Dermis blood vessel endothelial cell (primary cell): ENCODE measurements around the gene DLGAP1. TPM values are rescaled to one million over a fixed set of nuclear protein-coding genes. Genes with fewer than 3 reads are reported as not detected.

Experiments
- DNase-seq: peaks from one replicate; pipeline ENCODE4 v3.0.0; 2010
- total RNA-seq: library from RNA; depleted of rRNA; stranded (reverse); fragments of >200 nt; gene quantifications from 2 replicates; pipeline ENCODE4 v1.2.3, GENCODE V29; 2014

The DLGAP1 gene
- total RNA-seq, 1 donor from 2014 or later = 0.17 TPM

- no peak for DNase-seq
Observed at GRCh38 chr18:3524706-3525105, 930.4 kb downstream of the DLGAP1 start.

- no peak for DNase-seq
Observed at GRCh38 chr18:3520230-3521085, 934.6 kb downstream of the DLGAP1 start.

- DNase-seq = no peak
Observed at GRCh38 chr18:3514312-3515216, 940.5 kb downstream of the DLGAP1 start.

DNA sequence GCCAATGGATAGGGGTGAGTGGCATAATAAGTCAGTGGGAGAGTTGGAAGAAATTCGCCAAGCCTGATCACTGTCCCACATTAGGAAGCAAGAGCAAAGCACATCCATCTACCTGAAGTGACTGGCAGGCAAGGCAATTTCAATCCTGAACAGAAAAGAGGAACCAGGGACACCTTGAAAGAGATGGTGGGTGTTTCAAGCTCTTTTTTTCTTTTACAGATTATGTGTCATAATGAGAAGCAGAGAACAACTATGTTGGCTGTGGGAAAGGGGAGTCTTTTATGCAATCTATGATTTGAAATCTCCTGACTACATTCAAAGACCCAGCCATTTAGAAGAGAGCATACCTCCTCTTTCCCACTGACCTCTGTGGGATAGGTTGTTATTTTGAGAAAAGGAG is 941.6 kb downstream of the DLGAP1 start:
- no peak for DNase-seq

DNA sequence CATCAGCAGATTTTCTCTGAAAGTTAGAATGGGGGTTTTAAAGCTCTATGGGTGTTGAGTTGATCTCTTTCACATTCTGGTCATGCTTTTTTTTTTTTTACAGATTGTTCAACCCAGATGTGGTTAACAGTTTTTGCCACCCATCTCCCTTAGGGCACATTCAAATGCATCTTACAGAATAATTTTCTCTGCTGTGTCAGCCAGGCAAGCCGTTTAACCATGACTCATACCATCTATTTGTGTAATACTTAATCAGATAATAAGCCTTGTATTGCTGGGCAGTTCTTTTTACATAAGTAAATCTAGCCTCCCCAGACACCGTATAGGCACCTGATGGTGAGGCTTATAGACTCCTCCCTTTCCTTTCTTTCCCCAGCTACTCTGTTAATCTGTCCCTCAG is 943.1 kb downstream of the DLGAP1 start:
- DNase-seq = peak; percentile 23

GRCh38 chr18:3510896-3511295 is 944.2 kb downstream of the DLGAP1 start:
- no peak for DNase-seq

GRCh38 chr18:3510024-3510423 is 945.1 kb downstream of the DLGAP1 start:
- DNase-seq = no peak

- DNase-seq = no peak
Observed at GRCh38 chr18:3508576-3509549, 946.2 kb downstream of the DLGAP1 start.

- no peak for DNase-seq
Observed at GRCh38 chr18:3504637-3505036, 950.5 kb downstream of the DLGAP1 start.

DNA sequence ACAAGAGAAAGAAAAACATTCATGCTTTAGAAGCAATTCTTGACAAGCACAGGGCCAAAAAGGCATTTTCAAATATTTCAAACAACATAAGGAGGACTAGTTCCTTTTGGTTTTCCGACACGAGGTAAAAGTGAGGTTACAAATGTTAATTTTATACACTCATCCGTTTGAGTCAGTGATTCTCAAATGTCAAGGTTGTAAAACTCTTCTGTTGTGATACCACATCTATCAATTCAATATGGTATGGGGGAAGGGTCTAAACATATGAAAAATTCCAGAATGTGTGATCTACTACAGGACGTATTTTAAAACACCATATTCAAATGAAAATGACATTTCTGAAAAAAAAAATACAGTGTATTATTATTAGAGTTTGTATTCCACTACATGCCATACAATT is 952.5 kb downstream of the DLGAP1 start:
- DNase-seq = no peak

DNA sequence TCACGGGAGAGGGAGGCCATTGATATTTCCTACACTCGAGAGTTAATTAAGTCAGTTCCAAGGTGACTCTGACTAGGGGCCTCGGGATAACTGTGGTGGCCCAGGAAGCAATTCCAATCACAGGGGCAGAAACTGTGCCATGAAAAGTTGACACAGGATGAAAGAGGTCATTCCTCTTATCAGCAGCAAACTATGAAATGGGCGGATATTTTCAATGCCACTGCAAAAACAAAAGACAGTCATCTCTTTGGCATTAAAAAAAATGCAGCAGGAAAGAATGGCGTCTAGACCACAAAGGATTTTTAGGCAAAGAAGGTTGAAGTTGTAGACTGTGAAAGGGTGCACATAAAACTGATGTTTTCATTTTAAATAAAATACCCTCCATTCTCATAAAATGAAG is 955.1 kb downstream of the DLGAP1 start:
- peak; percentile 7 for DNase-seq

- DNase-seq = peak; percentile 23
Observed at GRCh38 chr18:3499501-3499900, 955.6 kb downstream of the DLGAP1 start.

DNA sequence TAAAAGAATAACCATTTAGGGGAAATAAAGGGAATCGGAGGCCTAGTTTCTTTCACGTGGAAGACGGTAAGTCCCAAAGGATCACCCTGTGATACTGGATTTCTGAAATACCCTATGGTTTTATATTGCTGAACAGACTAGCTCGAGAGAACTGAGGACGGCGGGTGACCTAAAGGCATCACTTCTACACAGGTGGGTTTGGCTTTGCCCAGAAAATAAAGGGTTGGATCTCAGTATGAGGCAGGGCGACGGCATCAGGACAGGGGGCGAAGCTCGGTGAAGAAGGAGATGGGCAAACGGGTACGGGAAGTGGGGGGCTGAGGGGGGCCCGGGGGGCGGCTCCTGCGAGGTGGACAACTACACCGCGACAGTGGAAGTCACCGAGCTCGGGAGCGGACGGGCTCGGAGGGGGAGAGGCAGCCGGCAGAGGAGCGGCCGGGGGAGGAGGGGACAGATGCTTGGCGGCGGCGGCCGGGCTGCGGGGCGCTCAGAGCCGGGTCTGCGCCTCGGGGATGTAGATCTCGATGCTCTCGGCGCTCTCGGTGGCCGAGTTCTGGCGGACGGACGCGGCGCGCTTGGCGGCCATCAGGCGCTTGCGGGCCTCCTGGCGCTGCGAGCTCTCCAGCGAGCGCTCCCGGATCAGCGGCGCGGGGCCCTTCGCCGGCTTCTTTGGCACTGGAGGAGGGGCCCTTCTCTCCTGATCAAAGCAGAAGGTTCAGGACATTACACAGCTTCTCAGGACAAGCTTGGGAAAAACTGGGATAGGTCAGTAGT is 956.2 kb downstream of the DLGAP1 start:
- DNase-seq = peak; percentile 66

DNA sequence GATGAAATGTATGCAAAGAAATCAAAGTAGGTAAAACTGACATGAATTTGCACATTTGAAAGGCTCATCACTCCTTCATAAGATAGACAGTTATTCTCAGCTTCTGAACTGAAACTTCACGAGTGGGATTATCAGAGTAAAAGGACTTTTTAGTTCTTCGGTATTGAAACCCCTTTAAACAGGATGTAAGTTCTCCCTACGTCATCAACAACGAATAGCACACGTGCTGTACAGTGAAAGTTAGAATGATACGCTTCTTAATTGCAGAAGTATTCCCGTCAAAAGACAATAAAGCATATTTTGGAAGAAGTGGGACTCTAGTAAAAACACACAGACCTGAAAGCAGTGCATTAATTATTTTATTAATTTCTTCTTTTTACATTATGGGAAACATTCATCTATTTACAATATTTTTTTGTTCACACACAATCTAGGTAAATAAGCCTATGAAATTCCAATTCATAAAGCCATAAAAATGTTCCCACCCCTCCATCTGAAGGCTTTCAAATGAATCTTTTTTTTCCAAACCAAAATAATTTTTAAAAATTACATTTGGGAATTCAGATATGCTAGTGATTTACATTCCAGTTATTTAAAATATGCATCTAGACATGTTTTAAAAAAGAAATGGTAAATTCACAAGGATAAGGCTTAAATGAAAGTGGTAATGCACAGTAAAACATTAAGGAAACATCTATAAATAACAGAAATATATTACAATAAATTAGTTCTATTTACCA is 959.2 kb downstream of the DLGAP1 start:
- no peak for DNase-seq

GRCh38 chr18:3494569-3494968 is 960.5 kb downstream of the DLGAP1 start:
- no peak for DNase-seq

GRCh38 chr18:3494245-3494526 is 960.9 kb downstream of the DLGAP1 start:
- no peak for DNase-seq

DNA sequence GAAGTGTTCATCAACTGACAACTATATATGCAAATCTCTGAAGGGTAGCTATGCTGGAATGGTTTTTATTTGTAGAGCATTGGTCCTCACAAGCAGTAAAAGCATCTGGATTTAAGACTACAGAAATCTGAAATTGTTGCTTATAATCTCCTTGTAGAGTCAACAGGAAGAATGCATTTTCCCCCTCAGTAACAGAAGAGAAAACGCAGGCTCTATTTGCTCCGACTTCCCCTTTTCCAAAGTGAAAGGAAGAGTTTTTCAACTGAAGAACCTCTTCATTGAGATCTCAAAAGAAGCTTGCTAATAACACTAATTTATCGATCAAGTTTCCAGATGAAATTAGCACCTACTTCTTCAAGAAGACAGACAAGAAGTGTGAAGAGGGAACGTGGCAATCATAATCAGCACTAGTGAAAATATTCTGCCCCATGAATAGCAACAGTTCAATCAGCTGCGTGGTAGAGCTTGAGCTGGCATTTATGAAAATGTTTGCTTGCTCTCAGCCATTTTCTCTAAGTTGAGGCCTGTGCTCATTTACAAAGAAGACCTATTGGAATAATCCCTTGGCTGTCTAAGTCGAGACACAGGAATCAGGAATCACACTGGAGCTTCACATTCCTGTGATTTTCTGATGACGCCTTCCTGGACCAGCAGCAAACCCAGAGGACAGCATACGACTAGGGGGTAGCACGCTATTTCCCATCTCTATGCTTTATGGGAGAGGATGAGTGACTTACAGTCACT is 961.4 kb downstream of the DLGAP1 start:
- no peak for DNase-seq

GRCh38 chr18:3492721-3493120 is 962.4 kb downstream of the DLGAP1 start:
- no peak for DNase-seq

- no peak for DNase-seq
Observed at GRCh38 chr18:3491981-3492555, 963.0 kb downstream of the DLGAP1 start.

GRCh38 chr18:3489462-3489861 is 965.6 kb downstream of the DLGAP1 start:
- DNase-seq = no peak
